ENCODE measurements around the gene CCDC192. TPM values are rescaled to one million over a fixed set of nuclear protein-coding genes. Genes with fewer than 3 reads are reported as not detected.

The CCDC192 gene
- total RNA-seq, 2 experiments from 2014 or later = not detected

DNA sequence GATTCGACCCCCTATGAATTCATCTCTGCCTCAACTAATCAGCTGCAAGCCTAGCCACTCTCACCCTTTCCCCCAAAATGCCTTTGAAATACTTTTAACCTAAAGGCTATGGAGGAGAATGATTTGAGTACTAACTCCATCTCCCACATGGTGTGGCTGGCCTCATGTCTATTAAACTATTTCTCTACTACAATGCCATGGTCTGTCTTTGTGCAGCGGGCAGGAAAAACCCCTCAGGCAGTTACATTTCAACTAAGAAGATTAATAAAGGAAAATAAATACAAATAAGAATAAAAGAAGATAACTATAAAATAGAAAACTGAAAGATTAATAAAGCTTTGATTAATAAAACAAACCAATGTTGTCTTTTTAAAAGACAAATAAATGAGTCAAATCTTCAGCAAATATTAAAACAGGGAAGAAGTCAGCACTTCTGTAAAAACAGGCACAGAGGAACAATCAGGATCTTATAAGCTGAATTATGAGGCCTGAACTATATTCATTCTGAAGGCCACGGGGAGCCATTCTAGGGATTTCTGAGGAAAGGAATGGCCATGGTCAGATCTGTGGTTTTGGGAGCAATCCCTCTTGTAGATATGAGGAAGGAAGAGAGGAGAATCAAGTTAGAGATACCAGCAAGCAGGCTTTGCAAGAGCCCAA lies 264.3 kb downstream of the CCDC192 start:
- CTCF ChIA-PET = no interaction called here
- no peak for DNase-seq
- H3K4me3 Mint-ChIP-seq = no peak overlapping the region
- no peak overlapping the region for H3K27ac Mint-ChIP-seq
- H3K4me1 Mint-ChIP-seq = no peaks in the 10 kb centered on the region
- ATAC-seq = no peak
- H3K36me3 Mint-ChIP-seq = peaks cover 4% of the 10 kb centered on the region
- no peaks in the 10 kb centered on the region for H3K9me3 Mint-ChIP-seq (ENCODE audit: low read depth)
- H3K27me3 Mint-ChIP-seq = no peaks in the 10 kb centered on the region

DNA sequence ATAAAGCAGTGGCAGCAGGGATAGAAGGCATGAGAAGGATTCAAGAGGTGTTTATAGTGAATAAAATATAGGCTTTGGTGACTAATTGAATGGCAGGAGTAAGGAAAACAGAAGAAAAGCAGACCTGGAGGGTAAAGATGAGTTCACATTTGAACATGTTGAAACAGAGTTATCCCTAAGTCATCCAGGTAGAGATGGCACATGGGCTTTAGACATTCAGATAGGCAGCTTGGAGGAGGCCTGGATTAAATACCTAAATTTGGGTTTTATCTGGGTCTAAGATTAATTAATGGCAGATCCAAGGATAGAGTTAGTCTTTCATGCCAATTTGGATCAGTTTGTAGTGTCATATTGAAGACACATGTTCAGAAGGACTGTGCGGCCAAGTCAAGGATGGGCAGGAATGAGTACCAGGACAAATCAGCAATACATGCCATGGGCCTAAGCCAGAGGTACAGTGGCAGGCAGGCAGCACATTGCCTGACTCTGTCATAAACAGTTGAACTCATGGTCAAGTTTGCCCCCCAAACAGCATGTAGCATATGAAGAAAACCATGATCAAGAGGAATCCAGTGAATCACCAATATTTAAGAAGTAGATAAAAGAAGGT lies 264.9 kb downstream of the CCDC192 start:
- no peak overlapping the region for H3K27ac Mint-ChIP-seq
- peaks cover 4% of the 10 kb centered on the region for H3K36me3 Mint-ChIP-seq
- H3K9me3 Mint-ChIP-seq (ENCODE audit: low read depth) = no peaks in the 10 kb centered on the region
- no peak for DNase-seq
- no peak overlapping the region for H3K4me3 Mint-ChIP-seq
- CTCF ChIA-PET = no interaction called here
- H3K27me3 Mint-ChIP-seq = no peaks in the 10 kb centered on the region
- no peak for ATAC-seq
- H3K4me1 Mint-ChIP-seq = no peaks in the 10 kb centered on the region

DNA sequence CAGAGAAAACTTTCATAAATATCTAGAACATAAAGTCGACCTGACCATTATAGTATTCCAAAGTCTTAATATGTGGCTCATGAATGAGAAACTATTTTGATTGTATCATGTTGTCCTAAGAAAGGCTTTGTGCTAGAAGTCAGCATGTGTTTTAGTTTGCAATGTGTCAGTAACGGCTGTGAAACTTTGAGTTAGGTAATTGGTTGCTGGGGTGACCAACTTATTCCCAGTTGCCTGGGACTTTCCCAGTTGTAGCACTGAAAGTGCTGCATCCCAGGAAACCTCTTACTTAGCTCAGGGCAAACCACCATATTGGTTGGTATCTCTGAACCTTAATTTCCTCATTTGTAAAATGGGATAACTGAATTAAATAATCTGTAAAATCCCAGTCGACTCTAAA lies 265.8 kb downstream of the CCDC192 start:
- no peak overlapping the region for H3K27ac Mint-ChIP-seq
- H3K4me1 Mint-ChIP-seq = no peaks in the 10 kb centered on the region
- no peaks in the 10 kb centered on the region for H3K9me3 Mint-ChIP-seq (ENCODE audit: low read depth)
- ATAC-seq = no peak
- peaks cover 5% of the 10 kb centered on the region for H3K36me3 Mint-ChIP-seq
- CTCF ChIA-PET = no interaction called here
- no peak overlapping the region for H3K4me3 Mint-ChIP-seq
- no peak for DNase-seq
- no peaks in the 10 kb centered on the region for H3K27me3 Mint-ChIP-seq

DNA sequence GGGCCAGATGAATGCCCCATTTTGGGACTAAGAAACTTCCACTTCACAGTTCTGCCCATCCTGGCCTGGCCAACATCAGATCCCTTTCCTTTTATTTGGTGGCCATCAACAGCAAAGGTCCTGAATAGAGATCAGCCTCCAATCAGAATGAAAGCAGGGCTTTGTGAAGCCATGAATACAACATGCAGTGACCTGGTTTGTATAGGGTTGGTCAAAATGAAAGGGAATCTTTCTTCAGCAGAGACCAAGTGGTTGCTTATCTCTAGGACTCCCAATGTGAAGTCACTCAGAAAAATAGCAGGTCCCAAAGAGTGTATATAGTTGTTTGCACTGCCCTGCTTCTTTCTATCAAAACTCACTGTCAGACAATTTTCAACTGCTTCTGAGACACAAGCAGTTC lies 266.5 kb downstream of the CCDC192 start:
- no peak overlapping the region for H3K4me3 Mint-ChIP-seq
- no peaks in the 10 kb centered on the region for H3K27me3 Mint-ChIP-seq
- no peak overlapping the region for H3K27ac Mint-ChIP-seq
- ATAC-seq = no peak
- H3K9me3 Mint-ChIP-seq (ENCODE audit: low read depth) = no peaks in the 10 kb centered on the region
- no peak for DNase-seq
- H3K4me1 Mint-ChIP-seq = no peaks in the 10 kb centered on the region
- H3K36me3 Mint-ChIP-seq = peaks cover 5% of the 10 kb centered on the region
- CTCF ChIA-PET = no interaction called here

DNA sequence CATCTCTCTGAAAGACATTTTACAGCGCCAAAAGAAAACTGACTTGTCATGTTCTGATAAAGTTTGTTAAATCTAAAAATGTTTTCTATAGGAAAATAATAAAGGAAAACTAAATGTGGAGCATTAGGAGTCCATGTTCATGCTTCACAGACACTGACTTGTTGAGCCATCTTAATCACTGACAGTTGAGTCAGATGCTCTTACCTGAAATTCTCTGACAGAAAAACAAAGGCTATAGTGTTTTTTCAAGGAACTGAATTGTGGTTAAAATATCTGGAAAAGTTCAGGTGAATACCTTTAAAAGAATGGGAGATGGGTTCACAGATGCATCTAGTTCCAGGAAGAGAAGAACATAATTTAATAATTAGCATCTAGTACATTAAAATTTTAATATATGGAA lies 266.9 kb downstream of the CCDC192 start:
- no peaks in the 10 kb centered on the region for H3K9me3 Mint-ChIP-seq (ENCODE audit: low read depth)
- ATAC-seq (no peak), DNase-seq (no peak)
- no peak overlapping the region for H3K4me3 Mint-ChIP-seq
- no peaks in the 10 kb centered on the region for H3K4me1 Mint-ChIP-seq
- CTCF ChIA-PET = no interaction called here
- no peak overlapping the region for H3K27ac Mint-ChIP-seq
- no peaks in the 10 kb centered on the region for H3K27me3 Mint-ChIP-seq
- peaks cover 5% of the 10 kb centered on the region for H3K36me3 Mint-ChIP-seq

DNA sequence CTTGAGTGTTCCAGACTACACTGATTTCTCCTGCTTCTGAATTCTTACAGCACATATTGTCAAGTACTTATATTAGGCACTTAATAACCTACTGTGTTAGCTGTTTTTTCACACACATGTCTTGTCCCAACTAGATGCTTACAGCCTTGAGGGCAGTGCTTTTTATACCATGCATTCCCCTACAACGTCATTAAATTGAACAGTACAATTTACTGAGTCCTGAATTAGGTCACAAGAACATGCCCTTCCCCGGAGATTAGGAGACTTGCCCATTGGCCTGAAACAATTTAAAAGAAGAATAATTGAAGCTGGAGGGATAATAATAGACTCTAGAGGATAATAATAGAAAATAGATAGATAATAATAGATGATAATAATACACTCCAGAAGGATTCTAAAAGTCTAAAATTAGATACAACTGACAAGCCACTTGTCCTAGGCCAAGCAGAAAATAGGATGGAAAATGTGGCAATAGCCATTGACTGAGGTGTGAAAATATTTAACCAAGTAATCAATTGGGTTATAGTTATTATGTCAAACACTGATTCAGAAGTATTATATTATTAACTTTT lies 267.7 kb downstream of the CCDC192 start:
- DNase-seq = no peak
- Mint-ChIP-seq H3K4me3 (no peak overlapping the region), H3K27me3 (no peaks in the 10 kb centered on the region), H3K36me3 (peaks cover 2% of the 10 kb centered on the region), H3K9me3 (ENCODE audit: low read depth) (no peaks in the 10 kb centered on the region), H3K4me1 (no peaks in the 10 kb centered on the region), H3K27ac (no peak overlapping the region)
- ATAC-seq = no peak
- CTCF ChIA-PET = no interaction called here

DNA sequence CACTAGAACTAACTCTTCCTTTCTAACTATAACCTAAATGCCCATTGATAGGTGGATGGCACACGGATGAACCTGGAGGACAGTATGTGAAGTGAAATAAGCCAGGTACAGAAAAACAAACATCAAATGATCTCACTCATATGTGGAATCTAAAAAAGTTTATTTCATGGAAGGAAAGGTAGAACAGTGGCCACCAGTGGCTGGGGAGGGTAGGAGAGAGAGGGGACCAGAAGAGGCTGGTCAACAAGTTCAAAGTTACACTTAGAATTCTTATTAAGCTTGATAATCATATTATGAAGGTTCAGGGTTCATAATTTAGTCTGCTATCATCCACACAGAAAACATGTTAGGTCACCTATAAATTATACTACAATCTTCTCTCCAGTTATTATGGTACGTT lies 272.8 kb downstream of the CCDC192 start:
- Mint-ChIP-seq H3K27me3 (no peaks in the 10 kb centered on the region), H3K4me3 (no peak overlapping the region), H3K36me3 (peaks cover 2% of the 10 kb centered on the region), H3K27ac (no peak overlapping the region), H3K9me3 (ENCODE audit: low read depth) (no peaks in the 10 kb centered on the region), H3K4me1 (no peaks in the 10 kb centered on the region)
- CTCF ChIA-PET = no interaction called here
- no peak for DNase-seq
- ATAC-seq = no peak

DNA sequence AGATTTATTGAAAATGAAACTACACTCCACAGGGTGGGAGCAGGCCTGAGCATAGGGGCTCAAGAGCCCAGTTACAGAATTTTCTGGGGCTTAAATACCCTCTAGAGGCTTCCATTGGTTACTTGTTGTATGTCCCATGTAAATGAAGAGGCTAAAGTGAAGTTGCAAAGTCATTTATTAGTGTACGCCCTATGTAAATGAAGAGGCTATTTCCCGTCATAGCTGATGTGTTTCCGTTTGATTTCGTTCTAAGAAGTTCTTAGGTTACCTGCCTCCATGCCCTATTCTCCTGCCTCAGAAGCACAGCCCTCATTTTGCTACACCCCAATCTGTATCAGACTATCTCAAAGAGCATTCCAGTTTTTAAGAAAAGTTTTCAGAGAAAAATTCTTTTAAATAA lies 273.3 kb downstream of the CCDC192 start:
- no peak overlapping the region for H3K4me3 Mint-ChIP-seq
- peaks cover 2% of the 10 kb centered on the region for H3K36me3 Mint-ChIP-seq
- CTCF ChIA-PET = no interaction called here
- no peaks in the 10 kb centered on the region for H3K9me3 Mint-ChIP-seq (ENCODE audit: low read depth)
- ATAC-seq (no peak), DNase-seq (no peak)
- no peaks in the 10 kb centered on the region for H3K27me3 Mint-ChIP-seq
- no peaks in the 10 kb centered on the region for H3K4me1 Mint-ChIP-seq
- H3K27ac Mint-ChIP-seq = no peak overlapping the region

DNA sequence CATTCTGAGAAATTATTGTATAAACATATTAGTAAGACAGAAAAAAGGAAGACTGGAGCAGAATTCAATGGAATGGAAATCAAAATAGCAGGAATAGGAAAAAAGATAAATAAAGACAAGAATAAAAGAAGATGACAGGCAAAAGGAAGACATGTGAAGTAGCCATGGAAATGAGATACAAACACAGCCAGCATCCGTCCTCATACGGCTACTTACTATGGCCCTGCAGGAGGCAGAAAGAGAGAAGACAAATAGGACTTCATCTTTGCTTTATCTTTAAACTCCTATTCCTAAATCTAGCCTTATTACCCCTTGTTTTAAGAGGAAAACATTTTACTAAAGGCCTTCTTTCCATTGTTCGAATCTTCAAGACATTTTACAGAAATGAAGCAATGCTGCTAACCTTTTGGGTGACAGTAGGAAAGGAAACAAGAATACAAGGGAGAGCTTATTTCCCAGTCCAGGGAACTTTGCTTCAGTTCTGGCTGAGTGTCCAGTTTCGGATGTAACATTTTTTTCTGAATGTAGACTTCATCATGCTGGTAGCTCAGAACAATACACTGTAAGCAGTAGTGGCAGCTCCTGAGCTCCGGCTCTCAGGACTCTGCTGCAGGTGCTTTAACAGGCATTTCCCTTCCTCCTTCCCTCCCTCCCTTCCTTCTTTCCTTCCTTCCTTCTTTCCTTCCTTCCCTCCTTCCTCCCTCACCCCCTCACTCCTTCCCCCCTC lies 274.0 kb downstream of the CCDC192 start:
- ATAC-seq (no peak), DNase-seq (no peak)
- H3K4me1 Mint-ChIP-seq = no peaks in the 10 kb centered on the region
- H3K4me3 Mint-ChIP-seq = no peak overlapping the region
- H3K9me3 Mint-ChIP-seq (ENCODE audit: low read depth) = no peaks in the 10 kb centered on the region
- no peaks in the 10 kb centered on the region for H3K27me3 Mint-ChIP-seq
- H3K27ac Mint-ChIP-seq = no peak overlapping the region
- CTCF ChIA-PET = no interaction called here
- peaks cover 2% of the 10 kb centered on the region for H3K36me3 Mint-ChIP-seq

DNA sequence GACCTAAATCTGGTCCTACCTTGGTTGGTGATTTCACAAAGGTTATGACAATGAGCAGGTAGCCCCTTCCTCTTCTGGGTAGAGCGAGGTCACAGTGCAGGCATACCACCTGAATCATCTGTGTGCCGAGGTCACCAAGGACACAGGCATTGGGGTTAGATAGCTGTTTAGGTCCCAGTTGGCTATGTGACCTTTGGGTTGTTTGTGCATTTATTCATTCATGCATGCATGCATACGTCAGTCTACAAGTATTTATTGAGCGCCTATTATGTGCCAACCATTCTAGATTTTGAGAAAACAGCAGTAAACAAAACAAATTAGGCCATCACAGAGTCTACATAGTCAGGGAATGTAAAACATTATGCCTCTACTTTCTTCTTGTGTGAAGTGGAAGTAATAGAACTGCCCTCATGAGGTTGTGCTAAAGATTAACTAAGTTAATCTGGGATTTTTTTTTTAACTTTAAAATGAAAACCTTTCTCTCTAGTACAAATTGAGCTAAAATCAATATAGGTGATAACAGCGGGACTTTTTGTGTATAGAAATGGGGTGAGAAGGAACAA lies 275.6 kb downstream of the CCDC192 start:
- Mint-ChIP-seq H3K27ac (no peak overlapping the region), H3K4me1 (no peaks in the 10 kb centered on the region), H3K4me3 (no peak overlapping the region), H3K27me3 (no peaks in the 10 kb centered on the region), H3K9me3 (ENCODE audit: low read depth) (no peaks in the 10 kb centered on the region), H3K36me3 (no peaks in the 10 kb centered on the region)
- DNase-seq = no peak
- ATAC-seq = no peak
- CTCF ChIA-PET = no interaction called here

DNA sequence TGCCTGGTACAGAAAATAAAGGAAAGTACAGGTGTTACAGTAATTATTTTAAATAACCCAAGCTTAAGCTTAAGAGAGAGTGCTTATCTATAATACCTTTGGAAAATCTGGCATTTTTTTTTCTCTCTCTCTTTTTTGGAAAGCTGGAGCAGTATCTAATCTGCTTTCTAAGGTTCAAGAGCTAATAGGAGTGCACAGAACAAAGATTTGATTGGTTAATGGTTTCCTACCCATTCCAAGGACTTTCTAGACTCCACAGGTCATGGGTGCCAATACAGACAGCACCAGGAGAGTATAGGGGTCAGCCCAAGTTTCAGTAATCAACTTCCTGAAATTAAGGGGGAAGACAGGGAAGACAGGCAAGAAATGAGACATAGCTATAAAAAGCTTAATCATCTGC lies 276.3 kb downstream of the CCDC192 start:
- H3K9me3 Mint-ChIP-seq (ENCODE audit: low read depth) = no peaks in the 10 kb centered on the region
- no peak for ATAC-seq
- CTCF ChIA-PET = no interaction called here

DNA sequence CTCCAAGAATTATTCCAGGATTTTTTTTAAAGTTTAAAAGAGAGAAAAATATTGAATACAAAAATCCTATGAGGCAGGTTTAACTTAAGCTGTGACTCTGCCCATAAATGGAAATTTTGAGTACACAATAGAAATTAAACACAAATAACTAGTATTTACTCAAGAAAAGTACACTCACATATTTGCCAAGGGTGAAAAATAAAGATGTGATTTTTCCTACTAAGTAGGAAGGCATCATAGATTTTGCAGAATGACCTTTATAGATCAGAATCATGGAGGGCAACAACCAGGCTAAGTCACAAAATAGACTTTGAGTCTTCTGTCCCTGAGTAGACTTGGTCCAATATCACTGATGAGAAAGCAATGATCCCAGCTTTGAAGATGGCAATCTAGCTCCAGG lies 277.7 kb downstream of the CCDC192 start:
- Mint-ChIP-seq H3K27ac (no peak overlapping the region), H3K27me3 (no peaks in the 10 kb centered on the region), H3K4me1 (no peaks in the 10 kb centered on the region), H3K4me3 (no peak overlapping the region), H3K9me3 (ENCODE audit: low read depth) (peaks cover 2% of the 10 kb centered on the region), H3K36me3 (no peaks in the 10 kb centered on the region)
- CTCF ChIA-PET = no interaction called here
- DNase-seq = no peak
- ATAC-seq = no peak

More for the DNA sequence above, 276.3 kb downstream of the CCDC192 start:
- Mint-ChIP-seq H3K36me3 (no peaks in the 10 kb centered on the region), H3K4me1 (no peaks in the 10 kb centered on the region), H3K27me3 (no peaks in the 10 kb centered on the region), H3K4me3 (no peak overlapping the region), H3K27ac (no peak overlapping the region)
- no peak for DNase-seq

DNA sequence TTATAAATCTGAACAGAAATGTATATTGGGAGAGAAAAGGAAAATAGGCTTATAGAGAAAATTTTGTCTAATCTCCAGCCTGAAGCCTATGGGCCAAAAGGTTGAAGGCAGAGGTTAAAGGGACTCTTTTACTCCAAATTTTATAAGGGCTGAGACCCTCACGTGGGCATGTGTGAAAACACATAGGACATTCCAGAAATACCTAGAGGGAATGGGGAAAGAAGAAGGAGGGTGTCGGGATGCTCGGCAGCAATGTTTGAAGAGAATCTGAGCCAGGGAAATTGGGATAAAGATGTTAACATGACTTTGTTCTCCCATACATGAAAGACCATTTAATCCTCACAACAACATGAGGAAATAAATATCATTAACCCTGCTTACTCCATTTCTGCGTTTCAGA lies 278.3 kb downstream of the CCDC192 start:
- H3K4me3 Mint-ChIP-seq = no peak overlapping the region
- peaks cover 2% of the 10 kb centered on the region for H3K9me3 Mint-ChIP-seq (ENCODE audit: low read depth)
- DNase-seq = no peak
- no peak for ATAC-seq
- CTCF ChIA-PET = no interaction called here
- no peaks in the 10 kb centered on the region for H3K27me3 Mint-ChIP-seq
- no peak overlapping the region for H3K27ac Mint-ChIP-seq
- no peaks in the 10 kb centered on the region for H3K4me1 Mint-ChIP-seq
- H3K36me3 Mint-ChIP-seq = no peaks in the 10 kb centered on the region

DNA sequence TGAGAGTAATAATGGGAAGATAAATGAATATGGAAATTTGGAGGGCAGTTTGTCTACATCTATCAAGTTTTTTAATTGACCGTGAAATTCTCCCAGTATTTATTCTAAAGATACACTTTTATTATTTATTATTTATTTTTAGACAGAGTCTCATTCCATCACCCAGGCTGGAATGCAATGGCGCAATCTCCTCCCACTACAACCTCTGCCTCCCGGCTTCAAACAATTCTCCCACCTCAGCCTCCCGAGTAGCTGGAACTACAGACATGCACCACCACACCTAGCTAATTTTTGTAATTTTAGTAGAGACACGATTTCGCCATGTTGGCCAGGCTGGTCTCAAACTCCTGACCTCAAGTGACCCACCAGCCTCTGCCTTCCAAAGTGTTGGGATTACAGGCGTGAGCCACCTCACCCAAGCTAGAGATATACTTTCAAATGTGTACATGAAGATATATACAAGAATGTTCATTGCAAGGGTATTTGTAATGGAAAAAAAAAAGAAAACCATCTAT lies 282.7 kb downstream of the CCDC192 start:
- no peaks in the 10 kb centered on the region for H3K27me3 Mint-ChIP-seq

More for the DNA sequence above, 282.7 kb downstream of the CCDC192 start:
- no peaks in the 10 kb centered on the region for H3K36me3 Mint-ChIP-seq
- H3K9me3 Mint-ChIP-seq (ENCODE audit: low read depth) = peaks cover 5% of the 10 kb centered on the region
- no peak overlapping the region for H3K27ac Mint-ChIP-seq
- ATAC-seq (no peak), DNase-seq (no peak)
- CTCF ChIA-PET = no interaction called here
- H3K4me3 Mint-ChIP-seq = no peak overlapping the region
- no peaks in the 10 kb centered on the region for H3K4me1 Mint-ChIP-seq

Data from activated CD8-positive, alpha-beta memory T cell treated with anti-CD3 and anti-CD28 coated beads, Interleukin-2, amount 10 ng/mL, durations not matched to agents 7 days and 5 days (primary cell).